Mesodermal cell (in vitro differentiated cells): ENCODE measurements around the gene RBM22.

Experiments used
- H3K27ac ChIP-seq: 2 replicates; pipeline ENCODE4 v1.7.0; 2013; ENCODE audit warnings: mild to moderate bottlenecking, low read depth, low read length, moderate library complexity; ENCODE audit not compliant: severe bottlenecking
- H3K36me3 ChIP-seq: 2 replicates; pipeline ENCODE4 v1.7.1; 2013; ENCODE audit warnings: mild to moderate bottlenecking, low read length, moderate library complexity; ENCODE audit not compliant: control insufficient read depth, insufficient read depth
- H3K4me1 ChIP-seq: one replicate; pipeline ENCODE4 v1.7.1; 2013; ENCODE audit warnings: mild to moderate bottlenecking, low read length; ENCODE audit not compliant: insufficient read depth, control insufficient read depth, poor library complexity, severe bottlenecking
- H3K4me3 ChIP-seq: 2 replicates; pipeline ENCODE4 v1.7.0; 2013; ENCODE audit warnings: low read length, control low read depth, mild to moderate bottlenecking; ENCODE audit not compliant: insufficient read depth, poor library complexity, severe bottlenecking; ENCODE audit errors: extremely low read depth
- H3K9me3 ChIP-seq: 2 replicates; pipeline ENCODE4 v1.7.1; 2013; ENCODE audit warnings: mild to moderate bottlenecking, low read length, moderate library complexity; ENCODE audit not compliant: control insufficient read depth
- WGBS, 2 experiments: methylation state at CpG; one replicate each; pipeline ENCODE4 v1.1.5; 2013; ENCODE audit warnings: missing lambda C conversion rate in 2 of 2; ENCODE audit not compliant: insufficient coverage in 2 of 2; 5-methylcytosine and 5-hydroxymethylcytosine counted together

The RBM22 gene

GRCh38 chr5:150710165-150710564 is 9.3 kb upstream of the RBM22 start:
- Histone ChIP-seq H3K36me3 (peaks cover 69% of the 10 kb centered on the region), H3K27ac (no peak overlapping the region), H3K4me3 (no peak overlapping the region), H3K9me3 (no peaks in the 10 kb centered on the region), H3K4me1 (no peaks in the 10 kb centered on the region)
- no CpG with 5 or more reads among the region's 2 CpGs for WGBS, 2 experiments

- peaks cover 41% of the 10 kb centered on the region for H3K36me3 ChIP-seq
- no peak overlapping the region for H3K4me3 ChIP-seq
- 89% methylated on average over 2 to 3 of the region's 4 CpGs for WGBS, 2 experiments
- no peaks in the 10 kb centered on the region for H3K4me1 ChIP-seq
- peak overlapping the region; percentile 30 for H3K27ac ChIP-seq
- no peaks in the 10 kb centered on the region for H3K9me3 ChIP-seq
Measured at GRCh38 chr5:150706776-150707390, 6.0 kb upstream of the RBM22 start.

DNA sequence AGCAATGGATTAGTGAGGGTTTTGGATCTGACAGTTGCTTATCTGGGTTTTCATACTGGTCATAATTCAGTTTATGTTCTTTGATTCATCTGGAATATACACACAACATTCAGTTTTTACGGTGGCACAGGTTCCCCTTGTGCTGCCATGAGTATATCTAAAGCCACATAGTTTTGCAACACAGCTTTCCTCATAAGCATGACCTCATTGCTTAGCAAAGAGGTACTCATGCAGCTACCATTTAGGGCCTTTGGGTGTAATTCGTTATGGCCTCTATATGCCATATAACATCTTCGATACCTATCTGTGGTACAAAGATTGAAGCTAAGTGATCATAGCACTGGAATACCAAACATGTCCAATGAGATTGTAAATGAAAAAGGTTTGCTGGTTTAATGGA is 2.9 kb upstream of the RBM22 start:
- 83 to 100% methylated on average over 2 to 3 of the region's 3 CpGs for WGBS, 2 experiments
- Histone ChIP-seq H3K27ac (no peak overlapping the region), H3K36me3 (peaks cover 14% of the 10 kb centered on the region), H3K4me3 (no peak overlapping the region), H3K4me1 (no peaks in the 10 kb centered on the region), H3K9me3 (no peaks in the 10 kb centered on the region)

GRCh38 chr5:150700246-150700593 is 642 bp downstream of the RBM22 start:
- whole genome bisulfite sequencing, 2 experiments = 7 to 26% methylated on average over 10 to 15 of the region's 15 CpGs
- Histone ChIP-seq H3K4me1 (no peaks in the 10 kb centered on the region), H3K36me3 (peaks cover 39% of the 10 kb centered on the region), H3K9me3 (no peaks in the 10 kb centered on the region), H3K4me3 (peak overlapping the region; percentile 95), H3K27ac (peak overlapping the region; percentile 90)

- H3K4me1 ChIP-seq = no peaks in the 10 kb centered on the region
- H3K9me3 ChIP-seq = no peaks in the 10 kb centered on the region
- H3K27ac ChIP-seq = no peak overlapping the region
- H3K4me3 ChIP-seq = no peak overlapping the region
- WGBS, 2 experiments = 100% methylated on average over 3 of the region's 3 CpGs; no CpG with 5 or more reads in 1 of the 2 experiments
- H3K36me3 ChIP-seq = peaks cover 89% of the 10 kb centered on the region
Measured at GRCh38 chr5:150694612-150695011, 6.2 kb downstream of the RBM22 start.

GRCh38 chr5:150692276-150692675 is 8.6 kb downstream of the RBM22 start:
- H3K27ac ChIP-seq = no peak overlapping the region
- H3K36me3 ChIP-seq = peaks cover 83% of the 10 kb centered on the region
- 94 to 97% methylated on average over 2 to 3 of the region's 3 CpGs for WGBS, 2 experiments
- no peak overlapping the region for H3K4me3 ChIP-seq
- H3K4me1 ChIP-seq = no peaks in the 10 kb centered on the region
- H3K9me3 ChIP-seq = no peaks in the 10 kb centered on the region

DNA sequence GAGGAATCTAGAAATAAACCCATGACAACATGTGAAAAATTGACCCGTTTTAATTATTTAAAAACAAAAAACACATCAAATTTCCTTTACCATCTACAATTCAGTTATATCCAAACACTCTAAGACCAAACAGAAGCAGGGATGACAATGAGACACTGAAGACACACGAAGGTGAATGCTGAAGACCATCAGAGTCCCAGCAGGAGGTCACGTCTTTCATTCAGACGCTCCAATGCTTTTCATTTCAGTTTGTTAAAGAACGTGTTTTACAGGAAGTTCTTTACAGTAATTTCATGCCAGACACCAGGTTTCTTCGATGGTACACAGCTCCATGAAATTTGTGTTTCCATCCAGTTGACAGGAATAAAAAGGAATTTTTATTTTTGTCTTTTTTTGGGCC is 10.1 kb downstream of the RBM22 start:
- Histone ChIP-seq H3K9me3 (no peaks in the 10 kb centered on the region), H3K4me1 (no peaks in the 10 kb centered on the region), H3K27ac (no peak overlapping the region), H3K4me3 (no peak overlapping the region), H3K36me3 (peaks cover 68% of the 10 kb centered on the region)
- WGBS, 2 experiments = 80 to 86% methylated on average over 6 of the region's 6 CpGs

DNA sequence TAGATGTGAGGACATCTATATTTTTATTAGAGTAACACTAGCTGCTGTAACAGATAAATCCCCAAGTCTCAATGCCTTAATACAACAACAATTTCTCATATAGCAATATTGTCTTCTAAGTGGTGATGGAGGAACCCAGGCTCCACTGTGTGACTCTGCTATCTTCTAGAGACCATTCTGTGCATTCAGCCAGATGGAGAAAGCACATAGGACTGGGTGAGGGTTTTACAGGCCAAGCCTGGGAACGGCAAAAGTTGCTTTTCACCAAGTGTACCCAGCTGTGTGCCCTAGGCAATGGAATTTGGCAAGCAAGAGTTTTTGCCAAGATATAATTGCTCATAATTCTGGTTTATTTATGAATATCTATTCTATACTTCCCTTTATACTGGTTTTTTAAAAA is 11.7 kb downstream of the RBM22 start:
- Histone ChIP-seq H3K4me1 (no peaks in the 10 kb centered on the region), H3K36me3 (peaks cover 52% of the 10 kb centered on the region), H3K27ac (no peak overlapping the region), H3K9me3 (no peaks in the 10 kb centered on the region), H3K4me3 (no peak overlapping the region)
- WGBS, 2 experiments = 80 to 100% methylated on average over 1 of the region's 1 CpG

- no peak overlapping the region for H3K4me3 ChIP-seq
- peaks cover 26% of the 10 kb centered on the region for H3K4me1 ChIP-seq
- peaks cover 21% of the 10 kb centered on the region for H3K36me3 ChIP-seq
- 95% methylated on average over 8 of the region's 9 CpGs for WGBS, 2 experiments
- H3K9me3 ChIP-seq = no peaks in the 10 kb centered on the region
- no peak overlapping the region for H3K27ac ChIP-seq
Measured at GRCh38 chr5:150676578-150676977, 24.3 kb downstream of the RBM22 start.

DNA sequence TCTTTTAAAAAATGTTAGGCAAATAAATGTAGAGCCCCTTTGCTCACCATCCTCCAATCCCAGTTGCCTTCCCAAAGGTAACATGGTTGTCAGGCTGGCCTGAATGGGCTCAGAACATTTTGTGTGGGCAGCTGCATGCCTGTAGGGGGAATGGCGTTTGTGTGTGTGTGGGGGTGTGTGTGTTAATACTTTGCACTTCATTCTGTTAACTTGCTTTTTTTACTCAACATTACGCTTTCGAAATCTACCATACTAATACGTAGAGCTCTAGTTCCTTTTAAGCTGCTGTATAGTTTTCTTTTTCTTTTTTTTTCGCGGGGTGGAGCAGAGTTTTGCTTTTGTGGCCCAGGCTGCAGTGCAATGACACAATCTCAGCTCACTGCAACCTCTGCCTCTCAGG is 25.8 kb downstream of the RBM22 start:
- no peak overlapping the region for H3K4me3 ChIP-seq
- H3K4me1 ChIP-seq = peaks cover 36% of the 10 kb centered on the region
- WGBS, 2 experiments = 87 to 100% methylated on average over 2 to 4 of the region's 6 CpGs
- H3K27ac ChIP-seq = no peak overlapping the region
- H3K9me3 ChIP-seq = no peaks in the 10 kb centered on the region
- H3K36me3 ChIP-seq = peaks cover 21% of the 10 kb centered on the region

GRCh38 chr5:150674341-150674821 is 26.5 kb downstream of the RBM22 start:
- peaks cover 21% of the 10 kb centered on the region for H3K36me3 ChIP-seq

More at GRCh38 chr5:150674341-150674821, 26.5 kb downstream of the RBM22 start:
- H3K9me3 ChIP-seq = no peaks in the 10 kb centered on the region
- H3K4me1 ChIP-seq = peaks cover 36% of the 10 kb centered on the region
- H3K27ac ChIP-seq = peak overlapping the region; percentile 97
- 80 to 100% methylated on average over 2 to 4 of the region's 4 CpGs for WGBS, 2 experiments
- H3K4me3 ChIP-seq = no peak overlapping the region
